ENCODE measurements around the gene USH1C. TPM values are rescaled to one million over a fixed set of nuclear protein-coding genes. Genes with fewer than 3 reads are reported as not detected.

The USH1C gene
- total RNA-seq, 1 experiment from 2014 or later = not detected

DNA sequence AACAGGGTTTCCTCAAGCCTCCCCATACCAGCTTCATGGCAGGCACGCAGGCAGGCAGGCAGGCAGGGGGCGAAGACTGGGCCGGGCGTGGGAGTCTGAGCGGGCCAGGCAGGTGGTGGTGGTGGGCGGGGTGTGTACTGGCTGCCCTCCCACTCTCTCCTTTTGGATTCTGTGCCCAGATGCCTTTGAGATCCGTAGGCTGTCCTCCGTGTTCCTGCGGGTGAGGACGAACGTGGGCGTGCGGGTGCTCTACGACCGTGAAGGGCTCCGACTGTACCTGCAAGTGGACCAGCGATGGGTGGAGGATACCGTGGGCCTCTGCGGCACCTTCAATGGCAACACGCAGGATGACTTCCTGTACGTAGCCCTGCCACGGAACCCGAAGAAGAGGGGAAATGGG lies 25.8 kb upstream of the USH1C start:
- no peak for DNase-seq (ENCODE audit: low read depth)

DNA sequence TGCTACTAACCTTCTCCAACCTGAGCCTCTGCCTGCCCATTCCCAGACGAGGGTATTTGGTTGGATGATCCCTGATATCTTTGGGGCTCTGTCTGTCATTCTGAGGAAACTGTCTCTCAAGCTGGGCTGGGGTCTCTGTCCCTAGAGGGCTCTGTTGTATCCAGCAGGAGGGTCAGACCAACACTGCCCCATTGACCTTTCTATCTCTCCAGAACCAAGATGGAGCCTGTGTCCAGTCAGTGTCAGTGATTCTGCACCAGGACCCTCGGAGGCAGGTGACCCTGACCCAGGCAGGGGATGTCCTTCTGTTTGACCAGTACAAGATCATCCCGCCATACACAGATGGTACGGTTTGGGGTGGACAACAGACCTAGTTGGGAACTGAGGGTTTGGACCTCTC lies 24.7 kb upstream of the USH1C start:
- DNase-seq (ENCODE audit: low read depth) = no peak

DNA sequence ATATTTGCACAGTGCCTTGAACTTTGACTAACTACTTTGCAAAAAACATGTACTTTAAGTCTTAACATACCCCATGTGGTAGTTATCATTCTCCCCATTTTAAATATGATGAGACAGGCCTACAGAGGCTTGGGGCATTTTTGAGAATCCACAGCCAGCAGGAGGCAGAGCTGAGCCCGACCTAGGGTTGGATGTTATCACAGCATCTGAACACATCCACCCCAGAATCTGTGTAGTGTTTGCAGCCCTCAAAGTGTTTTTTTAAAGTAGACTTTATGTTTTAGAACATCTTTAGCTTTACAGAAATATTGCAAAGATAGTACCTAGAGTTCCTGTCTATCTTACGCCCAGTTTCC lies 20.4 kb upstream of the USH1C start:
- DNase-seq (ENCODE audit: low read depth) = no peak

DNA sequence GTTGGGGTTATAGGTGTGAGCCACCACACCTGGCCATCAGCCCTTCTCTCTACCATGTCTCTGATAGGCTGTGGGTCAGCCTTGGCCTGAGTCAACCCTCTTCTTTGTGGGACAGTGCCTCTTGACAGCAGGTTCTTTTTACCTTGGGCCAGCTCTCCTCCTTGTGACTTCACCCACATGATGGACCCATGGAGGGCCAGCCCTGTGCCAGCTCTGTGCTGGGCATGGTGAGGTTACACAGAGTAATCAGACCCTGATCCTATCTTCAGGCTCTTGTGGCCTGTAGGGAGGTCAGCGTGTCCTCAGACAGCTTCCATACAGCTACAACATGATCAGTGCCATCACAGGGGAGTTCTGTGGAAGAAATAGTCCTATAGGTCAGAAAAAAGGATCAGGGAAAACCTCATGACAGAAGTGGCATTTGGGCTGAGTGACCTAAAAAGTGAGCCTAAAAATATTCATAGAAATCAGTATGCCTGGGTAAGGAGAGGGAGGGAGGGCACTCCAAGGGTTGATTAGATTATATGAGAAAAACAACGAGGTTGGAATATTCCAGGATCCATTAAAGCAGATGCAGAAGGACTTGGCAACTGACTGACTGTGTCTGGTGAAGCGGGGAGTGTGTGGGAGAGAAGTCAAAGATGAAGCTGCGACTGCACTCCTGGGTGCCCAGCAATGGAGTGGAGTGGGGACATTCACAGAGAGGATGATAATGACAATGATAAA lies 19.9 kb upstream of the USH1C start:
- DNase-seq (ENCODE audit: low read depth) = no peak

DNA sequence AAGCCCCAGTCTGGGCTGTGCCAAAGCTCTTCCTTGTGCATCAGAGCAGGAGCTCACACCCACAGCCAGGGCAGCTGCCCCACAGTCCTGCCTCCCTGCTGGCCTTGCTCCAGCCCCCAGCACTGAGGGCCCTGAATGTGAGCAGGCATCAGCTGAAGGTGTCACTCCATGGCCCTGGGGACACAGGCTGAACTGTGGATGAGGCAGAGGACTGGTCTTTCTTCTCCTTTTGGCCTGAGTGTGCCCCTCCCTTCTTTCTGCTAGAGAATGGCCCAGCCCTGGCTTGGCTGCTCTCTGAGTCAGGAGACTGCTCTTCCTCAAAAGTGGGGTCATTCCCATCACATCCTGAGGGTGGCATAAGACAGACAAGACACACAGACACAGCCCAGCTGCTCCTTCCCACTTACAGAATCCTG lies 19.0 kb upstream of the USH1C start:
- peak; percentile 12 for DNase-seq (ENCODE audit: low read depth)

DNA sequence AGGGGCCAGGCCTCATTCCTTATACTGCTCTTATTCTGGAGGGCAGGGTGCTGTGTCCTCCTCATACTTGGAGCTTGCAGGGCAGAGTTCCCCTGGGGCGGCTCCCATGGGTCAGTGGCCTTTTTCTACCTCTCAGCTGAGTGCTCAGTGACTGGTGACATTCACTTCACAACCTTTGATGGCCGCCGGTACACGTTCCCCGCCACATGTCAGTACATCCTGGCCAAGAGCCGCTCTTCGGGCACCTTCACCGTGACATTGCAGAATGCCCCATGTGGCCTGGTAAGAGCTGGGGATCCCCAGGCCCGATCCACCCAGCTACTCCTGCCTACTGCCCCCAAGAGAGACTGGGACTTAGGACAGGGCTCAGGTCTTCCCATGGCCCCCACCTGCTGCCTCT lies 17.3 kb upstream of the USH1C start:
- DNase-seq (ENCODE audit: low read depth) = no peak

DNA sequence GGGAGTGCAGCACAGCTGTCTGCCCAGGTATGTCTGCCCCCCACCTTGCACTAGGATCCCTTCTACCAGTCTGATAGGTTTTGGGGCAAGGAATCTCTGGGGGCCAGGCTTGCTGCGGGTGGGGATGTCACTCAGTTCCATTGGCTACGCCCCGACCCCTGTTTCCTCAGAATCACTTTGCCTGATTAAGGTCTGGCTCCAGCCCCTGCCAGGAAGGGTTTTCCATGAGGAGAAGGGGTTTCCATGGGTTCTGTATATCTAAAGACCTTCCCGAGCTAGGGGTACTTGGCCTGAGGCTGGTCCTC lies 16.8 kb upstream of the USH1C start:
- DNase-seq (ENCODE audit: low read depth) = no peak

DNA sequence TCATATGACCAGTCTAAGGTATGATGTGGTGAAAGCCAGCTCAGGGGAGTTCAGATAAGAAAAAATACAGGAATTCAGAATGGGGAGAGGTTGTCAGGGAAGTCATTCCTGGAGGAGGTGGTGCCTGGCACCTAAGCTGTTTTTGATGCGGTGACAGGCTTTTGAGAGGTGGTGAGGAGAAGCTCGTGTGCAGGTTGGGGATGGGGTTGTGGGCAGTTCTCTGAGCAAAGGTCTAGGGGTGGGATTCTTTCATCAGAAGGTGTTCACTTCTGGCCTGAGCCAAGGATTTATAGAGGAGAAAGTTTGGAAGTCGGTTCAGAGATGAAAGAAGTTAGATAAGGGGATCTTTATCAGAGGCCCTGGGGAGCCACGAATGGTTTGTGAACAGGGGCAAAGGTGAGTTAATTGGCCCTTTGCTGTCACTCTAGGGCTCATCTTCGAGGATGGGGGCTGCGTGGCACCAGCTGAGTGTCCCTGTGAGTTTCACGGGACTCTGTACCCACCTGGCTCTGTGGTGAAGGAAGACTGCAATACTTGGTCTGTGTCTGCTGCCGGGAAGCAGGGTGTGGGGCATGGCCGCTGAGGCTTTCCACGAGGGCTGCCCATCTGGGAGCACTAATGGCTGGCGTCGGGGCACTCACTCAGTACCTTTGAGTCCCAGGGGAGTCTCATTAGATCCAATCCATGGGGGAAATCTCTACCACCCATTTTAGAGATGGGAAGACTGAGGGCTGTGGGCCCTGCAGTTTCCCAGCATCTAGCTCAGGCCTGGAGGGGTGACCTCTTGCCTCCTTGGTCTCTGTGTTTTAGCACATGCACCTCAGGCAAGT lies 16.3 kb upstream of the USH1C start:
- DNase-seq (ENCODE audit: low read depth) = no peak

DNA sequence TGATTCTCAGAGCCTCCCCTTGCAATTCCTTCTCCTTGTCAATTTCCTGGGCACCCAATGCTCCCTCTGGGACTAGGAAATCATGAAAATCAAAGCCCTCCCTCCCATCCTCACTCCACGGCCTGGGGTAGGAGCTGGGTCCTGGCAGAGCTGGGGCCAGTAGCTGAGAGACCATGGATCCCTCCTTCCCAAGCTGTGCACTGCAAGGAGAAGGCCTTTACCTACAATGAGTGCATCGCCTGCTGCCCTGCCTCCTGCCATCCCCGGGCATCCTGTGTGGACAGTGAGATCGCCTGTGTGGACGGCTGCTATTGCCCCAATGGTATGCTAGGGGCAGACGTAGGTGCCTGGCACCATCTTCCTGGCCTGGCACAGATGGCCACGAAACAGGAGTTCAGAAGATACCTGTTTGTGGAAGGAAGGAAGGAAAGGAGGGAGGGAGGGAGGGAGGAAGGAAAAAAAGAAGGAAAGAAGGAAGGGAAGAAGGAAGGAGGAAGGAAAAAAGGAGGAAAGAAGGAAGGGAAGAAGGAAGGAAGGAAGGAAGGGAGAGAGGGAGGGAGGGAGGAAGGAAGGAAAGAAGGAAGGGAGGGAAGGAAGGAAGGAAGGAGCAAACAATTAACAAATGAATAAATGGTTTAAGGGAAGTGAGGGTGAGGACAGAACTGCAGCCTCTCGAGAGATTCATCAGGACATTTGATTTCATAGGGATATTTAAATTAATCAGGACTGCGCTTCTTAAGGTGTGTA lies 15.3 kb upstream of the USH1C start:
- DNase-seq (ENCODE audit: low read depth) = no peak

DNA sequence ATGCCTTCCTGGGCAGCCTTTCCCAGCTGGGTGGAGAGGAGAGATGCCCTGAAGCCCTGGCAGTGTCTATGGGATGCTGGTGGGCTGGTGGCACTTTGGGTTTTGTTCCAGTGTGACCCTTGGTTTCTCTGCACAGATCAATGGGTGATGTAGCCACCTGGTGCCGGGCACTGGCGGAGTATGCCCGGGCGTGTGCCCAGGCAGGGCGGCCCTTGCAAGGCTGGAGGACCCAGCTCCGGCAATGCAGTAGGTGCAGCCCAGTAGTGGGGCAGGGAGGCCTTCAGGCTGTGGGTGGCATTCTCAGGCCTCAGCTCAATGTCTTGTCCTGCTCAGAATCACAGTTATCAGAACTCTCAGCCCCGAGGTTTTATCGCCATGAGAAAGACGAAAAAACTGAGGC lies 14.7 kb upstream of the USH1C start:
- no peak for DNase-seq (ENCODE audit: low read depth)

DNA sequence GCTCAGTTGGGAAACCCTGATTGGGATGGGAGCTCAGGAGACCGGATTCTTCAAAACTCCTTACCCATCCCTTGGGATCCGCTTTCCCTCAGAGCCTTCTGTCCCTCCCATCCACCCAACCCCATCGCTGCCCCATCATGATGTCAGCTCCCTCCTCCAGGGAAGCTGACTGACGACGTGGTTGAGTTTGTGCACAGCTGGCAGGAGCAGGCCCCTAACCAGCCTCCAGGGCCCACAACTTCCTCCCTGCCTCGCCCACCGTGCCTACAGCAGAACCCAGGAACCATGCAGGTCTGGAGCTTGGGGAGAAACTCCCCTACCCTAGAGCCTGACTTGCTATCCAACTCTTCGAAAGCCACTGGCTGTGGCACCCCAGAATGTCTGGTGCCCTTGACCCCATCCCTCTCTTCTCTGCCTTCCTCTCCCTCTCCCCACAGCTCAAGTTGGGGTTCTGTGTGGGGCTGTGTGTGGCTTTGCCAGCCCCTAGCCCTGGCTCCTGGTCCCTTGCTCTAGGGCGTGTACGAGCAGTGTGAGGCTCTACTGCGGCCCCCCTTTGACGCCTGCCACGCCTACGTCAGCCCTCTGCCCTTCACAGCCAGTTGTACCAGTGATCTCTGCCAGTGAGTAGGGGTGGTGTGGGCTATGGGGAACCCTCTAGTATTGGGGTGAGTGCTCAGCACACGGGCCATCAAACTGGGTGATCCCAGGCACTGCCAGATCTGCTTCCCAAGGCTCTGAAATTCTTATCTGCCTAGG lies 14.0 kb upstream of the USH1C start:
- DNase-seq (ENCODE audit: low read depth) = no peak

DNA sequence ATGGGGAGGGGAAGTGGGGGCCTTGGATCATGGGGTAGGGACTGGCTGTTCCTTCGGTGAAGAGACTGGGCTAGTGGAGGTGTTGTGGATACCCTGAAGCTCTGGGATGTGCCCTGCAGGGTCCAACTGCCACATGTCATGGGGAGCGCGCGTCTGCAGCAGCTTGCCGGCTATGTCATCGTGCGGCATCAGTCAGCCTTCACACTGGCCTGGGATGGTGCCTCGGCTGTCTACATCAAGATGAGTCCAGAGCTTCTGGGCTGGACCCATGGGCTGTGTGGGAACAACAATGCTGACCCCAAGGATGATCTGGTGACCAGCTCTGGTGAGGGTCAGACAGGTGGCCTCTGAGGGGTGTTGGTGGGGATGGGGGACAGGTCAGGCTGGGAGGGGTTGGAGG lies 12.8 kb upstream of the USH1C start:
- DNase-seq (ENCODE audit: low read depth) = no peak

DNA sequence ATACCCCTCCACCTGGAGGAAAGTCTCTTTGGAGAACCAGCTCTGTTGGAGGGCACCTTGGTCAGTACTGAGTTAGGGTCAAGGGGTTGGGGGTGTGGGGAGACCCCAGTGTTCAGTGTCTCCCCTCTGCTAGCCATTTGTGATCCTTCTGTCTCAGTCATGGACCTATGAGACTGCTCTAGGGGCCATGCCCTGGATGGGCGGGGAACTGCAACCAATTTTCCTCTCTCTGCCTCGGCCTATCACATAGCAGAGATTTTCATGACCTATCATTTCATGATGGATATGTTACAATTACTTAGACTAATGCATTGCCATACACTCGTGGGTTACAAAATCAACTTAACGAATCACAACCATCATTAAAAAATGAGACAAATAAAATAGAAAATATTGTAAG lies 10.3 kb upstream of the USH1C start:
- no peak for DNase-seq (ENCODE audit: low read depth)

DNA sequence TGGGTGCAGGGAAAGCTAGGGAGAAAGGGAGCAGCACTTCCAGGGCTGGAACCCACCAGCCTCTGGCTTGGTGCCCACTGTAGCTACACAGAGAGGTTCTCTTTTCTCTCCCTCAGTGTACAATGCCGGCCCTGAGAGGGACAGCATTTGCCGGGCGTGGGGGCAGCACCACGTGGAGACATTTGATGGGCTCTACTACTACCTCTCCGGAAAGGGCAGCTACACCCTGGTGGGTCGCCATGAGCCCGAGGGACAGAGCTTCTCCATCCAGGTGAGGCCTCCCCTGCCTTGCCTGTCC lies 9.0 kb upstream of the USH1C start:
- DNase-seq (ENCODE audit: low read depth) = no peak

DNA sequence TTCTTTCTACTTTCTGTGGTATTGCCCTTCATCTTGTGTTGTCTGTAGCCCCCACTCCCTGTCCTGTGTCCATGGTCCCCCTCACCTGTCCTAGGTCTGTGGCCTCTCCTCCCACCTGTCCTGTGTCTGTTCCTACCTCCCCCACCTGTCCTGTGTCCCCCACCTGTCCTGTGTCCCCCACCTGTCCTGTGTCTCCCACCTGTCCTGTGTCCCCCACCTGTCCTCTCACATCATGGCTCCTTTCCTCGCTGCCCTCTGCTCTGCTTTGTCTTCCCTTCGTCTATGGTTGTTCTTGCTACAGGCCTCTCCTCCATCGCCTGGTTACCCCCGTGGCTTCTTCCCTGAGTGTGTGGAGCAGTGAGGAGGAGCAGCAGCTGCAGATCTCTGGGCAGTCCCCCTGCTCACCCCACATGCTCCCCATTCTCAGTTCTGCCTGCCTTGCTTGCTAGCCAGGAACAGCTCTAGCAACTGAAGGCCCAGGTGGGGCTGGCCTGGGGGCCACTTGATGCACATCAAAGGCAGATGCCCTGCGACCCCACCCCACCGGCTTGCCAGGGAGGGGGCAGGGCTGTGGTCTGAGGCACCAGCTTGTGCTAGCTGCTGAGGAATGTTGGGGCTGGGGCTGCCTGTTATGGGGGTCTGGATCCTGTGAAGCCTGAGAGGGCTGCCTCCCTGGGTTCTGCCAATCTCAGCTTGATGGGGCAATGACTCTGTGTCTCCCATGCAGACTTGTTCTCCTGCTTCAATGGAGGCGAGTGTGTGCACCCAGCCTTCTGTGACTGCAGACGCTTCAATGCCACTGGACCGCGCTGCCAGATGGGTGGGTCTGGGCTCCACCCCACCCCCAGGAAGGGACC lies 8.4 kb upstream of the USH1C start:
- DNase-seq (ENCODE audit: low read depth) = no peak

DNA sequence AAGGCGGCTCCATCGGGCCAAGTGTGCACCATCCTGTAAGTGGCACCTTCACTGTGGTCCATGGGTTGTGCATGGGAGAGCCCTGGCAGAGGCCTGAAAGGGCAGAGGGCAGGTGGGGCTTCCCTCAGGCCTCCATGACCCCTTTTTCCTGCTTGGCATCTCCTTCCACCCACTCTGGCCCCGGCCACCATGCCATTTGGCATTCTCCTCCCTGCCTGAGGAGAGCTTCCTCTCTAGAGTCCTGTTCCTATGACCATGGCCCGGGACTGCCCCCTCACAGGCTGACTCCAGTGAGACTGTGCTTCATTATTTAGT lies 7.8 kb upstream of the USH1C start:
- no peak for DNase-seq (ENCODE audit: low read depth)

DNA sequence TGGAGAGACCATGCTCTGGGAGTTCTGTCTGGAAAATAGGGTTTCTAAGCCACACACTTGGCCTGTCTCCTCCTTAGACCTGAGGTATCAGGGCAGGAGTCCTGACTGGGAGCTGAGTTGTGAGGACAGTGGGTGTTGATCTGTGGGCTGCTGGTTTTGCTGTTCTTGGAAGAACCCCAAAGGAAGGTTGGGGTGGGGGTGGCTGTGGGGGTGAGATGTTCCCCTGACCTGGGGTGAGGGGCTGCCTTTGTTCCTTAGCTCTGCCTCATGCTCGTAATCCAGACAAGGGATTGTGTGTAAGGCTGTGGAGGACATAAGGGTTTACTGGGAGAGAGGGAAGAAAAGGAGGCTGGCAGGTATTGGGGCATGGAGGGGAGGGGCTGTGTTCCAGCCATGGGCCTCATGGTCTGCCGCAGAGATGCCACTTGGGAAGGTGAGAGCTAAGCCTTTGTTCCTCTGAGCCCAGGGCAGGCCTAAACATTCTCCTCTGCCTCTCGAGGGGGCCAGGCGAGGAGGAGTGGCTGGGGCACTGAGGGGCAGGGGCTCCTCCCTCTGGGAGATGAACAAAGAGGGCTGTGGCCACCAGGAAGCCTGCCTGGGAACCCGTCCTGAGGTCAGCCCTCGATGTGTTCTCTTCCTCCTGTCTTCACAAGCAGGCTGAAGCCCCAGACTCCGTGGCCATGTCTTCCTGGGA lies 7.3 kb upstream of the USH1C start:
- DNase-seq (ENCODE audit: low read depth) = no peak

DNA sequence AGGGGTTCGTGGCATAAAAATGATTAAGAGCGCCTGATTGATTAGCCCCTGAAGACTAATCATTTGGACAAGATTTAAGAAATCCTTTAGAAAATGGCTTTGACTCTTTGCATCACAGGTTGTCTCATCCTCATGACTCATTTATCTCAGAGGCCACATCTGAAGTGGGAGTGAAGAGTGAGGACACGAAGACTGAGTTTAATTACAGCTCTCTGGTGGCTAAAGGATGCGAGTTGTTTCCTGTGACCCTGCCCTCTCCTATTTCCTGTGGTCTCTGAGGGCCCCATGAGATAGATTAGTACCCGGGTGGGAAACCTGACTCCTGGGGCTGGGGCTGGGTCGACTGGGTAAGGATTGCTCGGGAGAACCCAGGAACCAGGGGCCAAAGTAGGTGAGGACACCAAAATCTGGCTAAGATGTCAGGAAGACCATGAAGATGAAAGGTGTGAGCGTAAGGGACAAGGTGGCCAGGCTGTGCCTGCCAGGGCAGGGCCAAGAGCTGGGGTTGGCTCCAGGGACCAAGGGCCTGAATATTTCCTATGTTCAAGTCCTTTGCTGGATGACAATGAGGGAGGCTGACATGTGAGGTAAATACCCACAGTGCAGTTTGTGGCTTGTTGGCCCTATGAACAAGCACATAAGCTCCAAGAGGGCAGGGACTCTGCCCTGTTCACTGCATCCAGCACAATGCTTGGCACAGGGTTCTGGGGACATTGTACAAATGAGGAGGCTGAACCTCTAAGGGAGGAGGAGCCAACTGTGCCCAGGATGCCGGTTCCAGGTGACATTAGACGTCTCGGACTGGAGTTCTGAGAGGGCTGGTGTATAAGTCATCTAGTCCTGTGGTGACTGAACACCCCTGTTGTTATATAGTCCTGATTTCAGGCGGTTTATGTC lies 6.5 kb upstream of the USH1C start:
- DNase-seq (ENCODE audit: low read depth) = peak; percentile 27

DNA sequence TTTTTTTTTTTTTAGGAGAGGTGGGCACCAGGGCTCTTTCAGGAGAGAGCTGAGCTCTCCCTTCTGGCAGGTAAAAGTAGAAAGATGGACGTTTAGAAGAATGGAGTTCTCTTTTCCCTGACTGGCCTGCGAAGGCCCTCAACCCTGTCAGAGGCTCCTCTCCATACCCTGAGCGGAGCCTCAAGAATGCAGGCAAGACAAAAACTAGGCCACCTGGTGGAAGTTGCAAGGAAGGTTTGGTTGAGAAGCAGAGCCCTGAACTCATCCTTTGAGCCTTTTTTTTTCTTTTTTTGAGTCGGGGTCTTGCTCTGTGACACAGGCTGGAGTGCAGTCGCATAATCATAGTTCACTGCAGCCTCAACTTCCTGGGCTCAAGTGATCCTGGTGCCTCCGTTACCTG lies 4.2 kb upstream of the USH1C start:
- no peak for DNase-seq (ENCODE audit: low read depth)

DNA sequence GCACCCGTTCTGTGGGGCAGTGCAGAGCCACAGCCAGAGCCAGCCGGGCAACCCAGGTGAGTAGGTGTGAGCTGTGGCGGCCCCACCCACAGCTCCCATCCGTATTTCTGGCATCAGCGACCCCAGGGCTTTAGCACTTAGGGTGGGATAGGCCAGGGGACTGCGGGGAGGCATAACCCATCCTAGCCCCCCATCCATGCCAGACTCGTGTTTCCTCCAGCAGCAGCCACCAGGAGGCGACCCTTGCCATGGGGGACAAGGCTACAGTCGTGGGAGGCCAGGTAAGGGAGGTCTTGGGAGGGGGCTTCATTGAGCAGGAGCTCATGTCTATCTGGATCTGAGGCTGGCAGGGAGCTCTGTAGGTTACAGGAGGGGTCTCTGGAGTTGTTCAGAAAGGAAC lies 3.7 kb upstream of the USH1C start:
- no peak for DNase-seq (ENCODE audit: low read depth)

All from Daoy (cell line).